GM13977 (cell line): ENCODE measurements around the gene PIK3R3.

Source experiments
- DNase-seq: peaks from one replicate; pipeline ENCODE4 v3.0.0; 2012; ENCODE audit warnings: low spot score
- CTCF ChIP-seq: IDR thresholded peaks from 2 replicates; pipeline ENCODE4 v1.5.1; 2012; ENCODE audit warnings: mild to moderate bottlenecking, control low read depth; ENCODE audit not compliant: insufficient read depth; ENCODE audit errors: extremely low read depth, missing control alignments
- in situ Hi-C: fragments of 300-500 bp; cut with MboI; formaldehyde crosslinking; loops from one replicate; pipeline ENCODE4 v1.12.0; 2022; ENCODE audit warnings: low sequenced_read_pairs, low pct_unique_long_range_greater_than_20kb, mixed read lengths, inconsistent platforms; ENCODE audit not compliant: unreplicated experiment

PIK3R3 gene

GRCh38 chr1:46034601-46035516 lies 97.6 kb downstream of the PIK3R3 start:
- in situ Hi-C loops, result loop anchor here (5.0 kb wide), 1 partner anchor 142 kb away; the partner anchor contains the start of genes P3R3URF and TSPAN1
- DNase-seq, result no peak
- TF ChIP-seq CTCF, result no peak

DNA sequence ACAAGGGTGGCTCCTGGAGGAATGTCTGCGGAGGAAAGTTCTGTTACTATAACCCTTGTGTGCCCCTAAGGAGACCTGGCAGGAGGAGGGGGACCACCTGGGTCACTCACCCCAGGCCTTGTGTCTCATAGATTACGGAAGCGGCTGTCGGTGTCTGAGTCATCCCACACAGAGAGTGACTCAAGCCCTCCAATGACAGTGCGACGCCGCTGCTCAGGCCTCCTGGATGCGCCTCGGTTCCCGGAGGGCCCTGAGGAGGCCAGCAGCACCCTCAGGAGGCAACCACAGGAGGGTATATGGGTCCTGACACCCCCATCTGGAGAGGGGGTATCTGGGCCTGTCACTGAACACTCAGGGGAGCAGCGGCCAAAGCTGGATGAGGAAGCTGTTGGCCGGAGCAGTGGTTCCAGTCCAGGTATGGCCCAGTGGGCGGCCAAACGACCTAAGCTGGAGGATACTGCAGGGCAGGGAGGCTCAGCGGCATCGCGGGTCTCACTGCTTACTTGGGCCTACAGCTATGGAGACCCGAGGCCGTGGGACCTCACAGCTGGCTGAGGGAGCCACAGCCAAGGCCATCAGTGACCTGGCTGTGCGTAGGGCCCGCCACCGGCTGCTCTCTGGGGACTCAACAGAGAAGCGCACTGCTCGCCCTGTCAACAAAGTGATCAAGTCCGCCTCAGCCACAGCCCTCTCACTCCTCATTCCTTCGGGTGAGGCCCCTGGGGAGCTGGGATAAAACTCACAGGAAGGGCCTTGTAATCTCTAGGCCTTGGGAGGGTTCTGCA lies 101.4 kb downstream of the PIK3R3 start:
- in situ Hi-C loops, result no loop called here
- TF ChIP-seq CTCF, result no peak
- no peak for DNase-seq

DNA sequence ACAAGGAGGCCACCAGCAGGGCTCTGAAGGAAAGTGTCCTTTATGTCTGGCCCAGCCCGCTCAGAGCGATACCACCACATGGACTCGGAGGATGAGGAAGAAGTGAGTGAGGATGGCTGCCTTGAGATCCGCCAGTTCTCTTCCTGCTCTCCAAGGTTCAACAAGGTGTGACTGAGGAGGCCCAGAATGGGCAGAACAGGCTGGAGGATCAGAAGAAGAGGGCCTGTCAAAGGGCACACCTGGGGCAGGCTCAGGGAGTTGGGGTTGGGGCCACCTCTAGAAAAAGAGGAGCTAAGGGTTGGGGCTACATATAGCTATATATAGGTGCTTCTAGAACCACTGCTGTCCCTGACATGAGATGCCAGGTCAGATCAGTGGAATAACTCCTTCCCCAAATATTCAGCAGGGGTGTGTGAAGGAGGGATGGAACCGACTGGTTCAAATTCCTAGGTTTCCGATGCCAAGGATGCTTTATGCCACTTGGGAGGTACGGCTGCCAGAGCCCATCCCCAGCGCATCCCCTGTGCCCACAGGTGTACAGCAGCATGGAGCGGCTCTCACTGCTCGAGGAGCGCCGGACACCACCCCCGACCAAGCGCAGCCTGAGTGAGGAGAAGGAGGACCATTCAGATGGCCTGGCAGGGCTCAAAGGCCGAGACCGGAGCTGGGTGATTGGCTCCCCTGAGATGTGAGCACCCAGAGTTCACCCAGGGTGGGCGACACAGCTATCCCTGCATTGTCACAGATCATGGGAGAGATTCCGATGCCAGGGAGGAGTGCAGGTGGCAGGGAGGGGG lies 102.2 kb downstream of the PIK3R3 start:
- no peak for TF ChIP-seq CTCF
- in situ Hi-C loops, result no loop called here
- DNase-seq, result no peak

GRCh38 chr1:46027788-46028573 lies 104.4 kb downstream of the PIK3R3 start:
- TF ChIP-seq CTCF, result no peak
- in situ Hi-C loops, result no loop called here
- DNase-seq, result no peak

DNA sequence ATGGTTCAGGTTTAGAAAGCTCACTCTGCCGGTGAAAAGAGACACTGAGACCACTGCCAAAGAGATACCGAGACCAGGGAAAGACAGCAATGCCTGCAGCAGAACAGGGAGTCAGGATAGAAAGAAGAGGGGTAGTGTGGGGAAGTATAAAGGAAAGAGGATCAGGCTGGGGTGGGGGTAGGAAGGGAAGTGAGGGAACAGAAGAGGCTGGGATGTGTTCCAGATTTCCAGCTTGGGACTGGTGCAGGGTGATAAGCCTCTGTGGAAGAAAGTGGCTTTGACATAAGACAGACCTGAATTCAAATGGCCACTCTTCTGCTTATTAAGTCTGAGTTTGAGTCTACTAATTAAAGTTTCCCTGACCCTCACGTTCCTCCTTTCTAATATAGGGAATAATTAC lies 105.9 kb downstream of the PIK3R3 start:
- no peak for TF ChIP-seq CTCF
- no peak for DNase-seq
- in situ Hi-C loops, result no loop called here
